Eye (tissue), 1 donor: ENCODE data around the gene AQP3.
"Not testable (repeated sequence)": the region's sequence is repeated elsewhere in the genome, so short reads cannot be mapped to it uniquely, and the experiment has no call there.

ENCODE experiments used
- DNase-seq: peaks from one replicate; pipeline ENCODE4 v3.0.0-alpha.2; 2015

AQP3 gene

GRCh38 chr9:33464045-33464636 is 16.7 kb upstream of the AQP3 start:
- no peak for DNase-seq

- no peak for DNase-seq
Observed at GRCh38 chr9:33463151-33463550, 15.8 kb upstream of the AQP3 start.

GRCh38 chr9:33461492-33461891 is 14.1 kb upstream of the AQP3 start:
- DNase-seq, result no peak

- DNase-seq, result no peak
Observed at GRCh38 chr9:33460854-33461253, 13.5 kb upstream of the AQP3 start.

GRCh38 chr9:33459115-33459514 is 11.7 kb upstream of the AQP3 start:
- DNase-seq, result no peak

- DNase-seq, result no peak
Observed at GRCh38 chr9:33458444-33458843, 11.1 kb upstream of the AQP3 start.

- DNase-seq, result no peak
Observed at GRCh38 chr9:33455945-33456344, 8.6 kb upstream of the AQP3 start.

- not testable (repeated sequence) for DNase-seq
Observed at GRCh38 chr9:33455456-33455855, 8.1 kb upstream of the AQP3 start.

GRCh38 chr9:33454661-33455026 is 7.3 kb upstream of the AQP3 start:
- not testable (repeated sequence) for DNase-seq

GRCh38 chr9:33453999-33454660 is 6.7 kb upstream of the AQP3 start:
- no peak for DNase-seq

GRCh38 chr9:33453286-33453860 is 6.0 kb upstream of the AQP3 start:
- no peak for DNase-seq

- peak; percentile 88 for DNase-seq
Observed at GRCh38 chr9:33452828-33453271, 5.5 kb upstream of the AQP3 start.

- no peak for DNase-seq
Observed at GRCh38 chr9:33450621-33451146, 3.3 kb upstream of the AQP3 start.

GRCh38 chr9:33449715-33450114 is 2.3 kb upstream of the AQP3 start:
- no peak for DNase-seq

- no peak for DNase-seq
Observed at GRCh38 chr9:33447799-33448553, 583 bp upstream of the AQP3 start.

GRCh38 chr9:33446240-33446945 is 1.0 kb downstream of the AQP3 start:
- DNase-seq, result peak; percentile 21

- DNase-seq, result peak; percentile 45
Observed at GRCh38 chr9:33445389-33446239, 1.8 kb downstream of the AQP3 start.

- no peak for DNase-seq
Observed at GRCh38 chr9:33443464-33444154, 3.8 kb downstream of the AQP3 start.

- no peak for DNase-seq
Observed at GRCh38 chr9:33443047-33443446, 4.3 kb downstream of the AQP3 start.

- DNase-seq, result no peak
Observed at GRCh38 chr9:33442125-33442524, 5.3 kb downstream of the AQP3 start.

- DNase-seq, result no peak
Observed at GRCh38 chr9:33440609-33441008, 6.8 kb downstream of the AQP3 start.
